ENCODE data around the gene IGF2BP1.
A peak's percentile ranks its signal among the peaks of the same experiment; 100 is the strongest.

DNA sequence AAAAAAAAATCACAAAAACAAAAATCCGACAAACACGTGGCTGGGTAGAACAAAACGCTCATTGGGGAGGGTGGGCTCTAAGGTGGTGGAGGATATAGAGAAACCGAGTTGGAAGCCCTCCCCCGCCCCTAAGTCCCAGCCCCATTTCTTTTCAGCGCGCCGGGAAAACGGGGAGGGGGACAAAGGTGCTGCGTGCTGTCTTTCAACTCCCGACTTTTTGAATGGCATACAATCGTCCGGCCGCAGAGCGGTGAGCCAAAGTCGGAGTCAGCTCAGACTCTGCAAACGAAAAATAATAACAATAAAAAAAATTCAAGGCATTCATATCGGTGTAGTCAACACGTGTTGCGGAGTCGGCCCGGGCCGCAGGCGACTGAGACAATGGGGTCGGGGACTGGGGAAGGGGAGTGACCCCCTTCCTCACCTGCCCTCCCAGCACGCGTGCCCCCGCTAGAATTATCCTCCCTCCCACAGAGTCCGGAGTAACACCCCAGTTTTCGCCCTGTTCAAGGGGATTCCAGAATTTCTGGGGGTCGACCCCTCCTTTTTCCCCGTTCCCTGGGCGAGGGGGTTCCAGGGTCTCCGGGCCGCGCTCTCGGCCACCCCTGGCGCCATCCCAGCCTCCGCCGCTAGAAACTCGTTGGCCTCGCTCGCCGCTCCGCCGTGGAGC is 1.7 kb upstream of the IGF2BP1 start:
- TF ChIP-seq, protein P1, sequence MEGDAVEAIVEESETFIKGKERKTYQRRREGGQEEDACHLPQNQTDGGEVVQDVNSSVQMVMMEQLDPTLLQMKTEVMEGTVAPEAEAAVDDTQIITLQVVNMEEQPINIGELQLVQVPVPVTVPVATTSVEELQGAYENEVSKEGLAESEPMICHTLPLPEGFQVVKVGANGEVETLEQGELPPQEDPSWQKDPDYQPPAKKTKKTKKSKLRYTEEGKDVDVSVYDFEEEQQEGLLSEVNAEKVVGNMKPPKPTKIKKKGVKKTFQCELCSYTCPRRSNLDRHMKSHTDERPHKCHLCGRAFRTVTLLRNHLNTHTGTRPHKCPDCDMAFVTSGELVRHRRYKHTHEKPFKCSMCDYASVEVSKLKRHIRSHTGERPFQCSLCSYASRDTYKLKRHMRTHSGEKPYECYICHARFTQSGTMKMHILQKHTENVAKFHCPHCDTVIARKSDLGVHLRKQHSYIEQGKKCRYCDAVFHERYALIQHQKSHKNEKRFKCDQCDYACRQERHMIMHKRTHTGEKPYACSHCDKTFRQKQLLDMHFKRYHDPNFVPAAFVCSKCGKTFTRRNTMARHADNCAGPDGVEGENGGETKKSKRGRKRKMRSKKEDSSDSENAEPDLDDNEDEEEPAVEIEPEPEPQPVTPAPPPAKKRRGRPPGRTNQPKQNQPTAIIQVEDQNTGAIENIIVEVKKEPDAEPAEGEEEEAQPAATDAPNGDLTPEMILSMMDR (IDR thresholded peaks at IDR 0.05; ENCODE audit: low read depth, low read length), result no peak
- TF ChIP-seq MAX (IDR thresholded peaks at IDR 0.05; ENCODE audit: low read depth, low read length) (peak; percentile 56), POLR2A (IDR thresholded peaks at IDR 0.05; ENCODE audit: extremely low read depth, insufficient read length) (no peak)

All from NB4 (cell line).